ENCODE results near the gene NRDE2. TPM values are rescaled to one million over a fixed set of nuclear protein-coding genes. Genes with fewer than 3 reads are reported as not detected.

NRDE2 gene
- total RNA-seq, 1 experiment from 2014 or later: 12.1 TPM

DNA sequence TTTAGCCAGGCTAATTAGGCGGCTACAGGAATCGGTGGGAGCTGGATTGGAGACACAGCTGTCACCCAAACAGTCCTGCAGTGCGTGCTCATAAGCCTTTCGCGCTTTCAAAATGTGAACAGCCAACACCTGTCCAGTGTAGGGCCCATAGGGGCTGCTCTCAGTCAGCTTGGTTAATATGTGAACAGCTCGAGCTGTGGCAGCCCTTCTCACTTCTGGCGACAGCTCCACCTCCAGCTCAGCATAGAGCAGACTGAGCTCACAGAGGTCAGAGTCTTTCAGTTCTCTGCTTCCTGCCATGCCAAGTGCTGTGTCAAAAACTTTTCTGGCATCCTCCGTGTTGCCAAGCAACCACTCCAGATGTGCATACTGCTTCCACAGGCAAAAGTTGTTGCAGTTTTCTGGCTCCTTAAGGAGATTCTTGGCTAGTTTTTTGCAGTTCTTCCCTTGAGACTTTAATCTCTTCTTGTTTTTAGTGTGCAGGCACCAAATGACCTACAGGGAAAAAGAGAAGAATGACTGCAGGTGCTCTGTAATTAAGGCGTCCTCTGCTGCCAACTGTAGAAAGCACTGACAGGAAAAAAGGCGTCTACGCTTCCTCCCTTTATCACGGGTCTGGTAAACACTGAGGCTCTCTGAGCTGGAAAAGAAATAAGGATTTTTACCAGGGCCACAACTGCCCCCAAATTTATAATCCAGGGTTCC lies 42.9 kb downstream of the NRDE2 start:
- ATAC-seq (no peak), DNase-seq (ENCODE audit: low spot score) (no peak)
- Mint-ChIP-seq H3K9me3 (no peaks in the 10 kb centered on the region), H3K4me1 (peaks cover 18% of the 10 kb centered on the region), H3K27me3 (ENCODE audit: low read depth) (no peaks in the 10 kb centered on the region), H3K27ac (no peak overlapping the region), H3K4me3 (no peak overlapping the region), H3K36me3 (peaks cover 25% of the 10 kb centered on the region)
- ChIA-PET CTCF (interaction anchor here (0.7 to 4.4 kb wide), 20 partner anchors 12 to 472 kb away, joined by 3 to 33 read pairs (median 4); no protein-coding TSS in a partner anchor), POLR2A (interaction anchor here (0.9 kb wide), 1 partner anchor 111 kb away, joined by 3 read pairs; no protein-coding TSS in a partner anchor)
- TF ChIP-seq, protein P1, sequence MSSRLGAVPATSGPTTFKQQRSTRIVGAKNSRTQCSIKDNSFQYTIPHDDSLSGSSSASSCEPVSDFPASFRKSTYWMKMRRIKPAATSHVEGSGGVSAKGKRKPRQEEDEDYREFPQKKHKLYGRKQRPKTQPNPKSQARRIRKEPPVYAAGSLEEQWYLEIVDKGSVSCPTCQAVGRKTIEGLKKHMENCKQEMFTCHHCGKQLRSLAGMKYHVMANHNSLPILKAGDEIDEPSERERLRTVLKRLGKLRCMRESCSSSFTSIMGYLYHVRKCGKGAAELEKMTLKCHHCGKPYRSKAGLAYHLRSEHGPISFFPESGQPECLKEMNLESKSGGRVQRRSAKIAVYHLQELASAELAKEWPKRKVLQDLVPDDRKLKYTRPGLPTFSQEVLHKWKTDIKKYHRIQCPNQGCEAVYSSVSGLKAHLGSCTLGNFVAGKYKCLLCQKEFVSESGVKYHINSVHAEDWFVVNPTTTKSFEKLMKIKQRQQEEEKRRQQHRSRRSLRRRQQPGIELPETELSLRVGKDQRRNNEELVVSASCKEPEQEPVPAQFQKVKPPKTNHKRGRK (CRISPR knock-in tag; IDR thresholded peaks at IDR 0.05; ENCODE audit: borderline replicate concordance): no peak
- TF ChIP-seq, protein P2, sequence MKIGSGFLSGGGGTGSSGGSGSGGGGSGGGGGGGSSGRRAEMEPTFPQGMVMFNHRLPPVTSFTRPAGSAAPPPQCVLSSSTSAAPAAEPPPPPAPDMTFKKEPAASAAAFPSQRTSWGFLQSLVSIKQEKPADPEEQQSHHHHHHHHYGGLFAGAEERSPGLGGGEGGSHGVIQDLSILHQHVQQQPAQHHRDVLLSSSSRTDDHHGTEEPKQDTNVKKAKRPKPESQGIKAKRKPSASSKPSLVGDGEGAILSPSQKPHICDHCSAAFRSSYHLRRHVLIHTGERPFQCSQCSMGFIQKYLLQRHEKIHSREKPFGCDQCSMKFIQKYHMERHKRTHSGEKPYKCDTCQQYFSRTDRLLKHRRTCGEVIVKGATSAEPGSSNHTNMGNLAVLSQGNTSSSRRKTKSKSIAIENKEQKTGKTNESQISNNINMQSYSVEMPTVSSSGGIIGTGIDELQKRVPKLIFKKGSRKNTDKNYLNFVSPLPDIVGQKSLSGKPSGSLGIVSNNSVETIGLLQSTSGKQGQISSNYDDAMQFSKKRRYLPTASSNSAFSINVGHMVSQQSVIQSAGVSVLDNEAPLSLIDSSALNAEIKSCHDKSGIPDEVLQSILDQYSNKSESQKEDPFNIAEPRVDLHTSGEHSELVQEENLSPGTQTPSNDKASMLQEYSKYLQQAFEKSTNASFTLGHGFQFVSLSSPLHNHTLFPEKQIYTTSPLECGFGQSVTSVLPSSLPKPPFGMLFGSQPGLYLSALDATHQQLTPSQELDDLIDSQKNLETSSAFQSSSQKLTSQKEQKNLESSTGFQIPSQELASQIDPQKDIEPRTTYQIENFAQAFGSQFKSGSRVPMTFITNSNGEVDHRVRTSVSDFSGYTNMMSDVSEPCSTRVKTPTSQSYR (CRISPR knock-in tag; IDR thresholded peaks at IDR 0.05): no peak
- no peak for TF ChIP-seq ZNF232 (CRISPR knock-in tag; IDR thresholded peaks at IDR 0.05)
- TF ChIP-seq CBFB (CRISPR knock-in tag; IDR thresholded peaks at IDR 0.05; ENCODE audit: low read depth): no peak
- TF ChIP-seq, protein P3, sequence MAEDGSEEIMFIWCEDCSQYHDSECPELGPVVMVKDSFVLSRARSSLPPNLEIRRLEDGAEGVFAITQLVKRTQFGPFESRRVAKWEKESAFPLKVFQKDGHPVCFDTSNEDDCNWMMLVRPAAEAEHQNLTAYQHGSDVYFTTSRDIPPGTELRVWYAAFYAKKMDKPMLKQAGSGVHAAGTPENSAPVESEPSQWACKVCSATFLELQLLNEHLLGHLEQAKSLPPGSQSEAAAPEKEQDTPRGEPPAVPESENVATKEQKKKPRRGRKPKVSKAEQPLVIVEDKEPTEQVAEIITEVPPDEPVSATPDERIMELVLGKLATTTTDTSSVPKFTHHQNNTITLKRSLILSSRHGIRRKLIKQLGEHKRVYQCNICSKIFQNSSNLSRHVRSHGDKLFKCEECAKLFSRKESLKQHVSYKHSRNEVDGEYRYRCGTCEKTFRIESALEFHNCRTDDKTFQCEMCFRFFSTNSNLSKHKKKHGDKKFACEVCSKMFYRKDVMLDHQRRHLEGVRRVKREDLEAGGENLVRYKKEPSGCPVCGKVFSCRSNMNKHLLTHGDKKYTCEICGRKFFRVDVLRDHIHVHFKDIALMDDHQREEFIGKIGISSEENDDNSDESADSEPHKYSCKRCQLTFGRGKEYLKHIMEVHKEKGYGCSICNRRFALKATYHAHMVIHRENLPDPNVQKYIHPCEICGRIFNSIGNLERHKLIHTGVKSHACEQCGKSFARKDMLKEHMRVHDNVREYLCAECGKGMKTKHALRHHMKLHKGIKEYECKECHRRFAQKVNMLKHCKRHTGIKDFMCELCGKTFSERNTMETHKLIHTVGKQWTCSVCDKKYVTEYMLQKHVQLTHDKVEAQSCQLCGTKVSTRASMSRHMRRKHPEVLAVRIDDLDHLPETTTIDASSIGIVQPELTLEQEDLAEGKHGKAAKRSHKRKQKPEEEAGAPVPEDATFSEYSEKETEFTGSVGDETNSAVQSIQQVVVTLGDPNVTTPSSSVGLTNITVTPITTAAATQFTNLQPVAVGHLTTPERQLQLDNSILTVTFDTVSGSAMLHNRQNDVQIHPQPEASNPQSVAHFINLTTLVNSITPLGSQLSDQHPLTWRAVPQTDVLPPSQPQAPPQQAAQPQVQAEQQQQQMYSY (CRISPR knock-in tag; IDR thresholded peaks at IDR 0.05): no peak
- no peak for TF ChIP-seq JAZF1 (CRISPR knock-in tag; IDR thresholded peaks at IDR 0.05)
- TF ChIP-seq, protein P4, sequence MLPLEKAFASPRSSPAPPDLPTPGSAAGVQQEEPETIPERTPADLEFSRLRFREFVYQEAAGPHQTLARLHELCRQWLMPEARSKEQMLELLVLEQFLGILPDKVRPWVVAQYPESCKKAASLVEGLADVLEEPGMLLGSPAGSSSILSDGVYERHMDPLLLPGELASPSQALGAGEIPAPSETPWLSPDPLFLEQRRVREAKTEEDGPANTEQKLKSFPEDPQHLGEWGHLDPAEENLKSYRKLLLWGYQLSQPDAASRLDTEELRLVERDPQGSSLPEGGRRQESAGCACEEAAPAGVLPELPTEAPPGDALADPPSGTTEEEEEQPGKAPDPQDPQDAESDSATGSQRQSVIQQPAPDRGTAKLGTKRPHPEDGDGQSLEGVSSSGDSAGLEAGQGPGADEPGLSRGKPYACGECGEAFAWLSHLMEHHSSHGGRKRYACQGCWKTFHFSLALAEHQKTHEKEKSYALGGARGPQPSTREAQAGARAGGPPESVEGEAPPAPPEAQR (CRISPR knock-in tag; IDR thresholded peaks at IDR 0.05): no peak
- TF ChIP-seq, protein P5, sequence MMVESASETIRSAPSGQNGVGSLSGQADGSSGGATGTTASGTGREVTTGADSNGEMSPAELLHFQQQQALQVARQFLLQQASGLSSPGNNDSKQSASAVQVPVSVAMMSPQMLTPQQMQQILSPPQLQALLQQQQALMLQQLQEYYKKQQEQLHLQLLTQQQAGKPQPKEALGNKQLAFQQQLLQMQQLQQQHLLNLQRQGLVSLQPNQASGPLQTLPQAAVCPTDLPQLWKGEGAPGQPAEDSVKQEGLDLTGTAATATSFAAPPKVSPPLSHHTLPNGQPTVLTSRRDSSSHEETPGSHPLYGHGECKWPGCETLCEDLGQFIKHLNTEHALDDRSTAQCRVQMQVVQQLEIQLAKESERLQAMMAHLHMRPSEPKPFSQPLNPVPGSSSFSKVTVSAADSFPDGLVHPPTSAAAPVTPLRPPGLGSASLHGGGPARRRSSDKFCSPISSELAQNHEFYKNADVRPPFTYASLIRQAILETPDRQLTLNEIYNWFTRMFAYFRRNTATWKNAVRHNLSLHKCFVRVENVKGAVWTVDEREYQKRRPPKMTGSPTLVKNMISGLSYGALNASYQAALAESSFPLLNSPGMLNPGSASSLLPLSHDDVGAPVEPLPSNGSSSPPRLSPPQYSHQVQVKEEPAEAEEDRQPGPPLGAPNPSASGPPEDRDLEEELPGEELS (CRISPR knock-in tag; IDR thresholded peaks at IDR 0.05): no peak
- no peak for TF ChIP-seq SP1 (CRISPR knock-in tag; conservative IDR thresholded peaks at IDR 0.05)

DNA sequence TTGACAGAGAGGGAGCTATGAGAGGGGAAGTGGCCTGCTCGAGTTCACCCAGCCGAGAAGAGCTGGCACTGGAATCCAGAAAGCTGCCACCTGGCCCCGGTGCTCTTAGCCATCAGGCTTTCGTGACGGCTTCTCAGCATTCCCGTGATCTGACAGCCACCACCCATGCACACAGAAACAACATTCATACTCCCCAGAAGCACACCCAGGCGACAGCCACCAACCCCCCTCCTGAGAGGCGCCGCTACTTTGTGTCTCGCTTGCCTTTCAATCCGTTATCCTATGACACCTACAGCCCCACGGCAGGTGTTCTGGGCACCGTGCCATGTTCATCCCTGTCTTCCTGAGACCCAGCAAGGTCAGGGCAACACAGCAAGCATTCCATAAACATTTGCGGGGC lies 44.0 kb downstream of the NRDE2 start:
- Mint-ChIP-seq H3K4me3 (no peak overlapping the region), H3K27ac (no peak overlapping the region), H3K9me3 (no peaks in the 10 kb centered on the region), H3K36me3 (peaks cover 24% of the 10 kb centered on the region), H3K4me1 (peaks cover 18% of the 10 kb centered on the region), H3K27me3 (ENCODE audit: low read depth) (no peaks in the 10 kb centered on the region)
- ChIA-PET CTCF (interaction anchor here (1.2 to 1.5 kb wide), 2 partner anchors 469 to 471 kb away, joined by 3 read pairs; no protein-coding TSS in a partner anchor), POLR2A (no interaction called here)
- ATAC-seq (no peak), DNase-seq (ENCODE audit: low spot score) (no peak)
- TF ChIP-seq, protein P6, sequence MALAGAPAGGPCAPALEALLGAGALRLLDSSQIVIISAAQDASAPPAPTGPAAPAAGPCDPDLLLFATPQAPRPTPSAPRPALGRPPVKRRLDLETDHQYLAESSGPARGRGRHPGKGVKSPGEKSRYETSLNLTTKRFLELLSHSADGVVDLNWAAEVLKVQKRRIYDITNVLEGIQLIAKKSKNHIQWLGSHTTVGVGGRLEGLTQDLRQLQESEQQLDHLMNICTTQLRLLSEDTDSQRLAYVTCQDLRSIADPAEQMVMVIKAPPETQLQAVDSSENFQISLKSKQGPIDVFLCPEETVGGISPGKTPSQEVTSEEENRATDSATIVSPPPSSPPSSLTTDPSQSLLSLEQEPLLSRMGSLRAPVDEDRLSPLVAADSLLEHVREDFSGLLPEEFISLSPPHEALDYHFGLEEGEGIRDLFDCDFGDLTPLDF (CRISPR knock-in tag; IDR thresholded peaks at IDR 0.05): no peak
- TF ChIP-seq SP1 (CRISPR knock-in tag; conservative IDR thresholded peaks at IDR 0.05) (no peak), KAT7 (CRISPR knock-in tag; IDR thresholded peaks at IDR 0.05; ENCODE audit: borderline replicate concordance) (no peak), CREM (CRISPR knock-in tag; IDR thresholded peaks at IDR 0.05) (no peak), SOX15 (CRISPR knock-in tag; IDR thresholded peaks at IDR 0.05) (no peak), EMX1 (CRISPR knock-in tag; IDR thresholded peaks at IDR 0.05) (no peak), ZNF121 (CRISPR knock-in tag; IDR thresholded peaks at IDR 0.05) (no peak), JAZF1 (CRISPR knock-in tag; IDR thresholded peaks at IDR 0.05) (no peak), TCF7 (CRISPR knock-in tag; IDR thresholded peaks at IDR 0.05; ENCODE audit: low read depth) (no peak)
- TF ChIP-seq, protein P1 (CRISPR knock-in tag; IDR thresholded peaks at IDR 0.05; ENCODE audit: borderline replicate concordance): no peak
- TF ChIP-seq, protein P5 (CRISPR knock-in tag; IDR thresholded peaks at IDR 0.05): no peak
